Stimulated activated naive CD8-positive, alpha-beta T cell treated with anti-CD3 and anti-CD28 coated beads, Interleukin-15, amount 100 ng/mL, for 72 hours (primary cell): ENCODE results near the gene OR2T35.
"Not testable (repeated sequence)": the region's sequence is repeated elsewhere in the genome, so short reads cannot be mapped to it uniquely, and the experiment has no call there.

Experiments
- ATAC-seq: fragments of 150-1000 bp; cut with Tn5 transposase; 2 replicates; pipeline ENCODE4 v1.10.0; 2021; ENCODE audit warnings: mild to moderate bottlenecking, moderate library complexity
- DNase-seq, 2 donors: peaks; one replicate each; pipeline ENCODE4 v3.0.0; 2021 to 2022
- H3K27ac Mint-ChIP-seq, 2 donors: one replicate each; pipeline ENCODE4 v1.8.0; 2022; ENCODE audit warnings: mild to moderate bottlenecking in 2 of 2, mixed read lengths in 2 of 2, moderate library complexity in 2 of 2
- H3K27me3 Mint-ChIP-seq: one replicate; pipeline ENCODE4 v1.8.0; 2022; ENCODE audit warnings: mixed read lengths
- H3K4me1 Mint-ChIP-seq: one replicate; pipeline ENCODE4 v1.8.0; 2022; ENCODE audit warnings: mild to moderate bottlenecking, mixed read lengths
- H3K4me3 Mint-ChIP-seq, 2 donors: one replicate each; pipeline ENCODE4 v1.8.0; 2022; ENCODE audit warnings: mild to moderate bottlenecking in 2 of 2, mixed read lengths in 2 of 2, moderate library complexity in 1 of 2
- H3K9me3 Mint-ChIP-seq, 2 donors: one replicate each; pipeline ENCODE4 v1.8.0; 2022; ENCODE audit warnings: mixed read lengths in 2 of 2

The OR2T35 gene

GRCh38 chr1:248636612-248637011 is 8.5 kb downstream of the OR2T35 start:
- H3K4me1 Mint-ChIP-seq, DNase-seq, H3K27me3 Mint-ChIP-seq, ATAC-seq, H3K27ac Mint-ChIP-seq, H3K4me3 Mint-ChIP-seq, H3K9me3 Mint-ChIP-seq: not testable (repeated sequence)

- not testable (repeated sequence) for H3K4me3 Mint-ChIP-seq, H3K27ac Mint-ChIP-seq, H3K4me1 Mint-ChIP-seq, DNase-seq, H3K9me3 Mint-ChIP-seq, ATAC-seq, H3K27me3 Mint-ChIP-seq
These were observed 10.1 kb downstream of the OR2T35 start, which contains the start of gene OR2T11 for GRCh38 chr1:248634991-248635390. Gene OR2T11, minus strand, starts transcription at chr1:248635091. Its CDS starts 7,963 bp downstream, at chr1:248627128.

- Mint-ChIP-seq H3K27ac (no peak overlapping the region), H3K27me3 (no peaks in the 10 kb centered on the region), H3K9me3 (no peaks in the 10 kb centered on the region), H3K4me3 (no peak overlapping the region), H3K4me1 (no peaks in the 10 kb centered on the region)
- DNase-seq = no peak
- no peak for ATAC-seq
These were observed 13.6 kb downstream of the OR2T35 start for GRCh38 chr1:248631354-248632008.

GRCh38 chr1:248630551-248630950 is 14.5 kb downstream of the OR2T35 start:
- ATAC-seq (no peak), DNase-seq (no peak)
- Mint-ChIP-seq H3K4me1 (no peaks in the 10 kb centered on the region), H3K27me3 (no peaks in the 10 kb centered on the region), H3K4me3 (no peak overlapping the region), H3K9me3 (no peaks in the 10 kb centered on the region), H3K27ac (no peak overlapping the region)

- Mint-ChIP-seq H3K4me3 (no peak overlapping the region), H3K9me3 (no peaks in the 10 kb centered on the region), H3K27ac (no peak overlapping the region), H3K27me3 (no peaks in the 10 kb centered on the region), H3K4me1 (no peaks in the 10 kb centered on the region)
- DNase-seq = no peak
- no peak for ATAC-seq
These were observed 16.9 kb downstream of the OR2T35 start for GRCh38 chr1:248627971-248628844.

GRCh38 chr1:248625971-248626370 is 19.1 kb downstream of the OR2T35 start:
- no peak overlapping the region for H3K27ac Mint-ChIP-seq
- no peaks in the 10 kb centered on the region for H3K27me3 Mint-ChIP-seq
- no peaks in the 10 kb centered on the region for H3K4me1 Mint-ChIP-seq
- DNase-seq (no peak), ATAC-seq (no peak)
- H3K4me3 Mint-ChIP-seq = no peak overlapping the region
- H3K9me3 Mint-ChIP-seq = no peaks in the 10 kb centered on the region

GRCh38 chr1:248625166-248625565 is 19.9 kb downstream of the OR2T35 start:
- H3K27me3 Mint-ChIP-seq = no peaks in the 10 kb centered on the region
- no peak for DNase-seq
- H3K4me1 Mint-ChIP-seq = no peaks in the 10 kb centered on the region
- H3K27ac Mint-ChIP-seq = no peak overlapping the region
- no peaks in the 10 kb centered on the region for H3K9me3 Mint-ChIP-seq
- ATAC-seq = no peak
- no peak overlapping the region for H3K4me3 Mint-ChIP-seq

GRCh38 chr1:248622570-248623001 is 22.5 kb downstream of the OR2T35 start:
- no peaks in the 10 kb centered on the region for H3K9me3 Mint-ChIP-seq
- DNase-seq (no peak), ATAC-seq (peak; percentile 80)
- peaks cover 4% of the 10 kb centered on the region for H3K4me1 Mint-ChIP-seq
- no peak overlapping the region for H3K4me3 Mint-ChIP-seq
- no peaks in the 10 kb centered on the region for H3K27me3 Mint-ChIP-seq
- H3K27ac Mint-ChIP-seq = no peak overlapping the region

GRCh38 chr1:248621770-248622169 is 23.3 kb downstream of the OR2T35 start:
- Mint-ChIP-seq H3K9me3 (no peaks in the 10 kb centered on the region), H3K4me3 (no peak overlapping the region), H3K4me1 (peaks cover 4% of the 10 kb centered on the region), H3K27ac (no peak overlapping the region), H3K27me3 (no peaks in the 10 kb centered on the region)
- DNase-seq (no peak), ATAC-seq (no peak)

- peaks cover 15% of the 10 kb centered on the region for H3K4me1 Mint-ChIP-seq
These were observed 26.2 kb downstream of the OR2T35 start for GRCh38 chr1:248618878-248619277.

GRCh38 chr1:248618119-248618518 is 27.0 kb downstream of the OR2T35 start:
- Mint-ChIP-seq H3K4me3 (no peak overlapping the region), H3K4me1 (peaks cover 23% of the 10 kb centered on the region), H3K27ac (no peak overlapping the region), H3K27me3 (no peaks in the 10 kb centered on the region), H3K9me3 (no peaks in the 10 kb centered on the region)
- ATAC-seq (no peak), DNase-seq (no peak)

More at GRCh38 chr1:248618878-248619277, 26.2 kb downstream of the OR2T35 start:
- no peaks in the 10 kb centered on the region for H3K27me3 Mint-ChIP-seq
- no peak overlapping the region for H3K4me3 Mint-ChIP-seq
- no peaks in the 10 kb centered on the region for H3K9me3 Mint-ChIP-seq
- H3K27ac Mint-ChIP-seq = no peak overlapping the region
- ATAC-seq (peak; percentile 50), DNase-seq (peak in 1 of 2 donors; percentile 42)

GRCh38 chr1:248613742-248614141 is 31.3 kb downstream of the OR2T35 start:
- Mint-ChIP-seq H3K27me3 (no peaks in the 10 kb centered on the region), H3K4me3 (peak overlapping the region in 1 of 2 donors; percentile 26), H3K9me3 (no peaks in the 10 kb centered on the region), H3K27ac (peak overlapping the region in 1 of 2 donors; percentile 76), H3K4me1 (peaks cover 35% of the 10 kb centered on the region)
- ATAC-seq (peak; percentile 70), DNase-seq (no peak)

GRCh38 chr1:248611883-248612414 is 33.1 kb downstream of the OR2T35 start:
- peak overlapping the region; percentile 1 to 7 for H3K4me3 Mint-ChIP-seq
- peak; percentile 90 for ATAC-seq
- peak overlapping the region in 1 of 2 donors; percentile 38 for H3K27ac Mint-ChIP-seq

GRCh38 chr1:248610301-248610700 is 34.8 kb downstream of the OR2T35 start:
- peaks cover 33% of the 10 kb centered on the region for H3K4me1 Mint-ChIP-seq
- ATAC-seq = no peak

More at GRCh38 chr1:248611883-248612414, 33.1 kb downstream of the OR2T35 start:
- Mint-ChIP-seq H3K27me3 (no peaks in the 10 kb centered on the region), H3K4me1 (peaks cover 31% of the 10 kb centered on the region), H3K9me3 (no peaks in the 10 kb centered on the region)
- peak in 1 of 2 donors; percentile 38 for DNase-seq

GRCh38 chr1:248599396-248599795 is 45.7 kb downstream of the OR2T35 start:
- no peak for ATAC-seq
- Mint-ChIP-seq H3K27ac (no peak overlapping the region), H3K4me1 (peaks cover 9% of the 10 kb centered on the region), H3K27me3 (no peaks in the 10 kb centered on the region), H3K4me3 (no peak overlapping the region), H3K9me3 (no peaks in the 10 kb centered on the region)
- DNase-seq = no peak

More at GRCh38 chr1:248610301-248610700, 34.8 kb downstream of the OR2T35 start:
- H3K27ac Mint-ChIP-seq = no peak overlapping the region
- no peaks in the 10 kb centered on the region for H3K9me3 Mint-ChIP-seq
- no peaks in the 10 kb centered on the region for H3K27me3 Mint-ChIP-seq
- H3K4me3 Mint-ChIP-seq = no peak overlapping the region
- no peak for DNase-seq

- H3K4me3 Mint-ChIP-seq = no peak within 1 kb of the TSS
- no peak within 1 kb of the TSS for H3K27ac Mint-ChIP-seq
- no peak for ATAC-seq
These were observed 47.5 kb downstream of the OR2T35 start, which contains the start of gene OR2T10 for GRCh38 chr1:248597589-248597988. Gene OR2T10, minus strand, starts transcription at chr1:248597700. Its CDS starts 3,932 bp downstream, at chr1:248593768.

More at GRCh38 chr1:248597589-248597988, 47.5 kb downstream of the OR2T35 start, which contains the start of gene OR2T10:
- no peaks in the 10 kb centered on the region for H3K27me3 Mint-ChIP-seq
- DNase-seq = no peak
- H3K4me1 Mint-ChIP-seq = peaks cover 9% of the 10 kb centered on the region
- H3K9me3 Mint-ChIP-seq = no peaks in the 10 kb centered on the region
